HG03039 (cell line): ENCODE data around the gene NCAPD2.
"Not testable (repeated sequence)": the region's sequence is repeated elsewhere in the genome, so short reads cannot be mapped to it uniquely, and the experiment has no call there.

Experiments used
- ATAC-seq: cut with Tn5 transposase; IDR thresholded peaks from one replicate; pipeline ENCODE4 v1.9.1; 2021; ENCODE audit warnings: mild to moderate bottlenecking, moderate library complexity; ENCODE audit not compliant: unreplicated experiment

The NCAPD2 gene

GRCh38 chr12:6548966-6549683 is 55.2 kb downstream of the NCAPD2 start:
- ATAC-seq = no peak

GRCh38 chr12:6549684-6550151 is 55.8 kb downstream of the NCAPD2 start:
- no peak for ATAC-seq

- no peak for ATAC-seq
Observed at GRCh38 chr12:6550294-6551062, 56.6 kb downstream of the NCAPD2 start.

- no peak for ATAC-seq
Observed at GRCh38 chr12:6551063-6551461, 57.2 kb downstream of the NCAPD2 start.

GRCh38 chr12:6551496-6552139 is 57.7 kb downstream of the NCAPD2 start:
- ATAC-seq = no peak

GRCh38 chr12:6552140-6552551 is 58.2 kb downstream of the NCAPD2 start:
- no peak for ATAC-seq

GRCh38 chr12:6553051-6553868 is 59.4 kb downstream of the NCAPD2 start:
- ATAC-seq = no peak

- peak; percentile 45 for ATAC-seq
Observed at GRCh38 chr12:6554168-6555017, 60.5 kb downstream of the NCAPD2 start.

- ATAC-seq = no peak
Observed at GRCh38 chr12:6555018-6555691, 61.3 kb downstream of the NCAPD2 start.

GRCh38 chr12:6556496-6556817 is 62.6 kb downstream of the NCAPD2 start:
- not testable (repeated sequence) for ATAC-seq

- no peak for ATAC-seq
Observed at GRCh38 chr12:6556857-6557256, 63.0 kb downstream of the NCAPD2 start.

GRCh38 chr12:6558014-6558760 is 64.3 kb downstream of the NCAPD2 start:
- not testable (repeated sequence) for ATAC-seq

GRCh38 chr12:6559500-6559899 is 65.6 kb downstream of the NCAPD2 start:
- ATAC-seq = no peak

GRCh38 chr12:6560501-6561205 is 66.8 kb downstream of the NCAPD2 start:
- no peak for ATAC-seq

- no peak for ATAC-seq
Observed at GRCh38 chr12:6562881-6563280, 69.0 kb downstream of the NCAPD2 start.

GRCh38 chr12:6563448-6564050 is 69.6 kb downstream of the NCAPD2 start:
- no peak for ATAC-seq

- ATAC-seq = no peak
Observed at GRCh38 chr12:6567112-6567670, 73.3 kb downstream of the NCAPD2 start.
